Motor neuron (in vitro differentiated cells): ENCODE measurements around the gene GALNT5. TPM values are rescaled to one million over a fixed set of nuclear protein-coding genes. Genes with fewer than 3 reads are reported as not detected.
A peak's percentile ranks its signal among the peaks of the same experiment; 100 is the strongest.

Source experiments
- ATAC-seq, 8 experiments: fragments of 200-7000 bp; cut with Tn5 transposase; replicated peaks in 6 of 8; 2 replicates each; pipeline ENCODE4 v1.8.0; 2021; ENCODE audit warnings: mild to moderate bottlenecking in 8 of 8, moderate library complexity in 8 of 8
- H3K27ac ChIP-seq, 2 donors: fragments of 250-450 bp; sonication (Bioruptor Pico); 2 replicates each; pipeline ENCODE4 v1.9.0; 2021; ENCODE audit warnings: antibody characterized with exemption in 2 of 2, mild to moderate bottlenecking in 2 of 2, moderate library complexity in 1 of 2
- H3K4me1 ChIP-seq, 2 donors: fragments of 250-450 bp; sonication (Bioruptor Pico); replicated peaks in 1 of 2; 2 replicates each; pipeline ENCODE4 v1.6.1; 2021; ENCODE audit warnings: antibody characterized with exemption in 2 of 2, mild to moderate bottlenecking in 2 of 2, moderate library complexity in 1 of 2
- H3K4me3 ChIP-seq, 5 donors: fragments of 250-450 bp; sonication (Bioruptor Pico); 2 replicates each; pipeline ENCODE4 v1.9.0; 2021; ENCODE audit warnings: antibody characterized with exemption in 5 of 5, mild to moderate bottlenecking in 5 of 5, moderate library complexity in 4 of 5
- WGBS, 10 experiments: fragments of 450-650 bp; shearing (Covaris generic); methylation state at CpG; one replicate each; pipeline ENCODE4 v1.0.0; 2022; 5-methylcytosine and 5-hydroxymethylcytosine counted together
- in situ Hi-C, 9 experiments: fragments of 400-800 bp; cut with MboI; loops; one replicate each; pipeline ENCODE4 v1.15.0; 2021; ENCODE audit warnings: low sequenced_read_pairs in 9 of 9, low pct_unique_long_range_greater_than_20kb in 2 of 9; ENCODE audit not compliant: unreplicated experiment in 9 of 9
- total RNA-seq, 8 experiments: library from RNA; unstranded; fragments of 300-600 nt; gene quantifications; 2 replicates each; pipeline versions ENCODE4 v1.2.3 to v1.2.4, GENCODE V29; 2022

GALNT5 gene
- total RNA-seq, 8 experiments from 2014 or later: 0.04 to 11.0 (median 0.35) TPM; not detected in 1

DNA sequence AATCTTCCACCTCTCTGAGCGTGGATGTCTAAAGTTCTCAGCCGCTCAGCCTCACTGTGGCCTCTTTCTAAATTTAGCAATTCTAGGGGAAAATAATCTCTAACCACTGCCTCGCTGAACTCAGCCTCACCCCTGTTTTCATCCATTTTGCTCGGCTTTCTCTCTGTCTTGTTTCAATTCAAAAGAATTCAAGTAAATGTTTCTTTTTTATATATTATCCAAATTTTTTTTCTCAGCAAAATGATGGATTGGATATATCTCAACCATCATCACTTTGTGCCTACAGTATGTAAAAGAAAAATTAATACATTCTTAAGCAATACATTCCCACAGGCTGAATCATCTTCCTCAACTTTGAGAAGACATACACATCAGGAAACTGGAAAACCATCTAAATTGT, 24.0 kb upstream of the GALNT5 start:
- ATAC-seq: peak in 2 of 8 experiments; percentile 21 to 62
- Histone ChIP-seq H3K27ac (no peak overlapping the region), H3K4me1 (peaks cover 0 to 3% of the 10 kb centered on the region in 2 donors), H3K4me3 (no peak overlapping the region)
- in situ Hi-C loops: no loop called here
- WGBS, 10 experiments: 44 to 98% (median 92%) methylated on average over 3 to 4 of the region's 4 CpGs

DNA sequence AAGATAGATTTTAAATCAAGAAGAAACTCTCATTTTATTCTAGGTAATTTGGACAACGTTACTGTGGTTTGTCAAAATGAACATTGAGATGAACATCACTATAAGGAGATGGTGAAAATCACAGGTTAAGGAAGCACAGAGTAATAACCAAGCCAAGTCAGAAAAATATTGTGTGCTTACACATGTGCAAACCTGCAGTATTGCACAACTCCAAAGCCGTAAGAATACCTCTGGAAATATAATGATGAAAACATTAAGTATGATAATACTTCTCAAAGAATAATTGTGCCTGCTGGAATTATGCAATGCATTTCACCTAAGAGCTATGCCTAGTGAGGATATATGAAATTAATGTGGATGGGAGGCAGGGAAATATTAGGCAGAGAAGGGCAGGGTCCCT, 21.1 kb upstream of the GALNT5 start:
- 70 to 100% (median 94%) methylated on average over 1 to 2 of the region's 2 CpGs; no CpG with 5 or more reads in 1 of the 10 experiments for WGBS, 10 experiments
- no peak for ATAC-seq
- H3K4me3 ChIP-seq: no peak overlapping the region
- H3K27ac ChIP-seq: no peak overlapping the region
- H3K4me1 ChIP-seq: peaks cover 0 to 3% of the 10 kb centered on the region in 2 donors
- in situ Hi-C loops: no loop called here

DNA sequence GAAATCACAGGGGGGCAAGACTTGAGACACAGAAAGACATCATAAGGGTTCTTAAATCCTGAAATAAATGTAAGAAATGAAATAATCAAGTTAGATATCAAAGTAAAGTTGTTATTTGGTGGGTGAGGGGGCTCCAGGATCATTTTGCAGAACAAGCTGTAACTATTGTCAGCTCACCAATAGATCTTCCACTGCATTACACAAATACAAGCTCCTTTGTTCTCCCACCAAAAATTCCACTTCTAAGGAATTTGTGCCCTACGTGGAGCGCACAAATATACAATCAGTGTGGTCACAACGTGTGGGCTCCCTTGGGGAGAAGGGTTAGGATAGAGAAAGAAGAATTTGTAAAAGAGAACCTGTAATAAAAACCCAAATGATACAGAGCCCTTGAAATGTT, 19.2 kb upstream of the GALNT5 start:
- WGBS, 10 experiments: 20 to 100% (median 57%) methylated on average over 1 to 3 of the region's 3 CpGs; no CpG with 5 or more reads in 2 of the 10 experiments
- Histone ChIP-seq H3K4me1 (peaks cover 0 to 3% of the 10 kb centered on the region in 2 donors), H3K4me3 (no peak overlapping the region), H3K27ac (no peak overlapping the region)
- ATAC-seq: no peak
- in situ Hi-C loops: no loop called here

DNA sequence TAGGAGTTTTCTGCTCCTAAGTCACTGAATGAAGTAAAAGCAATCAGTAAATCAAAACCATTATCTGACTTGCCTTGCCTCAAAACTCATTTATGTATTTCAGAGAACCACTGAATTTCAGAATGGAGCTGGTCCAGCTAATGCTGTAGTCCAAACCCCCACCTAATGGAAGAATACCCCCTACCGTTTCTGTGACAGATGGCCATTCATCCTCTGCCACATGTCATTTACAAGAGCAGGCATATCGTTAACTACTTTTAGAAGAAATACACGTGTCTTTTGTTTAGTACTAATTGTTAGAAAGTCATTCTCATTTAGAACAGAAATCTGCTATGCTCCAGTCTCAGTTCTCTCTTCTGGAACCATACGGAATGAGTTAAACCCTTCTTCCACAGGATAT, 12.8 kb upstream of the GALNT5 start:
- Histone ChIP-seq H3K4me1 (peaks cover 6 to 12% of the 10 kb centered on the region in 2 donors), H3K27ac (no peak overlapping the region), H3K4me3 (no peak overlapping the region)
- 10 to 62% (median 40%) methylated on average over 1 to 4 of the region's 4 CpGs for WGBS, 10 experiments
- ATAC-seq: peak in 1 of 8 experiments; percentile 28
- in situ Hi-C loops: no loop called here

DNA sequence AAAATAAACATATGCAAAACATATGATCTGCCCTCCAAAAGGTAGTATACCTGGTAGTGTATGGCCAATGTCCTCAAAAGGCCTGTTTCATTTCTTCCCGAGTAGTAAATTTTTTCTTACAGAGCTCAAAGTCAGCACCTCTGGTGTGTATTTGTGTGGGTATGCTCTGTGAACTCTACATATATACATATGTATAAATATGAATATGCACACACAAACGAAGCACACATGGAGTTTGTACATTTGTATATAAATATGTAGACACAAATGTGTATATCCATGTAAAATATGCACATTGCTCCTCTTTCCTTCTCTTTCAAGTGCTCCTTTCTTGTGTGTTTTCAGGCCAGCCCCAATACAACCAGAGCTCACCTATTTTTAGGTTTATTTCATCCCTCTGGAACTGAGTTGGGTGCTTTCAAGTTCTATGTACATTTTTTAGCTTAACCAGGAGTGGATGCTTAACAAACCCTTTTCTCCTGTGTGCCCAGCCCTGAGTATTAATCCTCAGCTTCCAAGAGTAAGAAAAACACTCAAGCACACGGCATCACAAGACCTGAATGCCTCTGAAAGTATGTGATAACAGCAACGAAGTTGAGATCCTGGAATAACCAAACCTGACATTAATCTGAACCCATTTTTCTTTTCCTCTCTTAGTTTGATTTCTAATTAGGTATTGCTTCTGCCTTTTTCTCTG, 12.2 kb upstream of the GALNT5 start:
- in situ Hi-C loops: no loop called here
- no peak overlapping the region for H3K27ac ChIP-seq
- peak in 3 of 8 experiments; percentile 12 to 96 (median 18) for ATAC-seq
- H3K4me3 ChIP-seq: no peak overlapping the region
- peaks cover 6 to 12% of the 10 kb centered on the region in 2 donors for H3K4me1 ChIP-seq
- 13 to 80% (median 66%) methylated on average over 1 to 4 of the region's 4 CpGs for WGBS, 10 experiments

DNA sequence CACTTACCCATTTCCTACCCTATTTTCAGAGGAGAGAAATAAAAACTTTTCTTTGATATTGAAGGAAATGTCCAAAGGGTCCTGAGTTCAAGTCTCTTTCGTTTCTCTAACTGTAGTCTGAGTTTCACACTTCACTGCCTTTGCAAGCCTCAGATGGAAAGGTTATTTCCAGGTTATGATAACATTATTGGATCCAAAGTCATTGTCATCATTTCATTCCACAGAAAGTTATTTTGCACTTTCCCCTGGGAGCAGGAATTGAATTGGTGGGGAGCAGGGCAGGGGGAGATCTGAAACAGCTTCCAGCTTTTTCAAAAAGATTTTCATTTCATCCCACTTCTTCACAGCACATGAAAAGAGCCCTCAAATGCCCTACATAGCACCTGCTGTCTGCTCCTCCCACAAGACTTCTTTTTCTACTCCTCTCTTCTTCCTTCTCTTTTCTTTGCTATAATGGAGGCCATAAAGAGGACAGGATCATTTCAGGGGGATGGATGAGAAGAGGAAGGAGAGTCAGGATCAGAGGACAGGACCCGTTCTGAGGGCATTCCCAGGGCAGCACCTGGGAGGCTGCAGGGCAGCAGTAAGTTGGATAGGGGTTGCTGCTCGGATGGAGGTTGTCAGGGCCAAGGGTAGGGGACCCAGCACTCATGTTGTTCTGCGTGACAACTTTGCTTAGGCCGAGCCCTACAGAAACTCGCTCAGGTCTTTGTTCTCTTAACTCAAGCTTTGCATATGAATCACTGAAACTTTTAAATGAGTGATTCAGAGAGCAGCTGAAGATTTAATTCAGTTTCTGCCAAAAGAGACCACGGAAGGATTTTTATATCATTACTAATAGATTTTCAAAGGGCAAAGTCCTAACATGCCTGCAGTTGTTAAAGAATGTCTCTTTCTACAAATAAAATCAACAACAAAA, 11.4 kb upstream of the GALNT5 start:
- in situ Hi-C loops: no loop called here
- H3K27ac ChIP-seq: no peak overlapping the region
- no peak overlapping the region for H3K4me3 ChIP-seq
- peak in 7 of 8 experiments; percentile 55 to 87 (median 74) for ATAC-seq
- H3K4me1 ChIP-seq: peaks cover 6 to 12% of the 10 kb centered on the region in 2 donors
- 16 to 75% (median 24%) methylated on average over 1 to 6 of the region's 7 CpGs; no CpG with 5 or more reads in 1 of the 10 experiments for WGBS, 10 experiments

DNA sequence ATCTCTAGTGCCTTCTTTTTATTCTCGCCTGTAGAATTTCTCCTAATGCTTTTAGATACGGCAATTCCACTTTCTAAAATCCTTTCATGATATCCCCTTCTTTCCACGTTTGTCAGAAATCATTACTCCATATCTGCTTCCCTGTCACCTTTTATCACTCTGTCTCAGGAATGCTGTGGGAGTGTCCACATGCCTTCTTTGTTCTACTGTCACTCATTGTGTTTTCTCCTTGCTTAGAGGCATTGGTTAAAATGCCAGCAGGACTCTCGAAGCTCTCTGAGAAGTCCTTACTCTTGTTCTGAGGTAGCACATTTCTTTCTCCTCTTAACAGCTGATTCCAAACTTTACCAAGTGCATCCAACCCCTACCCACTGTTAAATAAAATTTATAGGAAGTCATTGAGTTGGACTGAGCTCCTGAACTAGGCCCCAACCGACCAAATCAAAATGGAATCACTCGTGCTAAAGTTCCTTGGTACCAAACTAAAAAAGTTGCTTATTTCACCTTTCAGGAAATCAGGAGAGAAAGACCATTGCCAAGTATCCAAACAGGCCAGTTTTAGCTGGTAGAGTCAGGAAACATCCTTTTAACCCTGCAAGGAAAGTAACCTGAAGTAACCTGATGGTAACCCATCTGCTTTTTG, 10.6 kb upstream of the GALNT5 start:
- WGBS, 10 experiments: 20 to 81% (median 48%) methylated on average over 2 to 6 of the region's 6 CpGs
- Histone ChIP-seq H3K4me1 (peaks cover 6 to 12% of the 10 kb centered on the region in 2 donors), H3K4me3 (no peak overlapping the region), H3K27ac (no peak overlapping the region)
- in situ Hi-C loops: no loop called here
- peak in 7 of 8 experiments; percentile 19 to 58 (median 45) for ATAC-seq

DNA sequence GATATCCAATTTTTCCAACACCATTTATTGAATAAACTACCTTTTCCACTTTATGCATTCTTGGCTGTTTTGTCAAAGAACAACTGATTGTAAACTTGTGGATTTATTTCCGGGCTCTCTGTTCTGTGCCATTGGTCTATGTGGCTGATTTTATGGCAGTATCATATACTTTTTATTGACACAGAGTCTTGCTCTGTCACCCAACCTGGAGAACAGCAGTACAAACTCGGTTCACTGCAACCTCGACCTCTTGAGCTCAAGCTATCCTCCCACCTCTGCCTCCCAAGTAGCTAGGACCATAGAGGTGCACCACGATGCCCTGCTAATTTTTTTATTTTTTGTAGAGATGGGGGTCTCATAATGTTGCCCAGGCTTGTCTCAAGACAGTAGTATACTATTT, 6.7 kb upstream of the GALNT5 start:
- H3K27ac ChIP-seq: no peak overlapping the region

DNA sequence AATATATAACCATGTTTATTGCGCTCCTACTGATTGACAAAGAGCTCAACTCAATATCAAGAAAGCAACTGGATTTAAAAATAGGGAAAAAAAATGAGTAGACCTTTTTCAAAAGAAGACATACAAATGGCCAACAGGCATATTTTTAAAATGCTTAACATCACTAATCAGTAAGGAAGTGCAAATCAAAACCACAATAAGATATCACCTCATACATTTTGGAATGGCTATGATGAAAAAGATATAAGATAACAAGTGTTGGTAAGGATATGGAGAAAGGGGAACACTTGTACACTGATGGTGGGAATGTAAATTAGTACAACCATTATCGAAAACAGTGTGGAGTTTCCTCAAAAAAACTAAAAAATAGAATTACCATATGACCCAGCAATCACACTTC, 5.6 kb upstream of the GALNT5 start:
- in situ Hi-C loops: no loop called here

More for the DNA sequence above, 6.7 kb upstream of the GALNT5 start:
- ATAC-seq: no peak
- Histone ChIP-seq H3K4me1 (peaks cover 6 to 10% of the 10 kb centered on the region in 2 donors), H3K4me3 (no peak overlapping the region)
- in situ Hi-C loops: no loop called here
- 60 to 100% (median 92%) methylated on average over 1 to 4 of the region's 4 CpGs; no CpG with 5 or more reads in 1 of the 10 experiments for WGBS, 10 experiments

DNA sequence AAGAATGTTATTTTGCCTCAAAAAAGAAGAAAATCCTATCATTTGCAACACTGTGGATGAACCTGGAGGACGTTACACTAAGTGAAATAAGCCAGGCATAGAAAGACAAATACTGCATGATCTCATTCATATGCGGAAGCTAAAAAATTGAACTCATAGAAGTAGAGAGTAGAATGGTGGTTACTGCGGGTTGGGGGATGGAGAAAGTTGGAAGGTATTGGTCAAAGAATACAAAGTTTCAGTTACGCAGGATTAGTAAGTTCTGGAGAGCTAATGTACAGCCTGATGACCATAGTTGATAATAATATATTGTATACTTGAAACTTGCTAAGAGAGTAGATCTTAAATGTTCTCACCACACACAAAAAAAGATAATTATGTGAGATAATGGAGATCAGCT, 5.0 kb upstream of the GALNT5 start:
- 79 to 100% (median 90%) methylated on average over 2 to 4 of the region's 4 CpGs; no CpG with 5 or more reads in 1 of the 10 experiments for WGBS, 10 experiments
- in situ Hi-C loops: no loop called here
- no peak for ATAC-seq
- H3K4me3 ChIP-seq: no peak overlapping the region
- H3K4me1 ChIP-seq: peaks cover 0 to 3% of the 10 kb centered on the region in 2 donors
- no peak overlapping the region for H3K27ac ChIP-seq

More for the DNA sequence above, 5.6 kb upstream of the GALNT5 start:
- Histone ChIP-seq H3K4me1 (peaks cover 2 to 3% of the 10 kb centered on the region in 2 donors), H3K27ac (no peak overlapping the region), H3K4me3 (no peak overlapping the region)
- 66 to 100% (median 90%) methylated on average over 1 to 2 of the region's 2 CpGs; no CpG with 5 or more reads in 1 of the 10 experiments for WGBS, 10 experiments
- ATAC-seq: no peak

DNA sequence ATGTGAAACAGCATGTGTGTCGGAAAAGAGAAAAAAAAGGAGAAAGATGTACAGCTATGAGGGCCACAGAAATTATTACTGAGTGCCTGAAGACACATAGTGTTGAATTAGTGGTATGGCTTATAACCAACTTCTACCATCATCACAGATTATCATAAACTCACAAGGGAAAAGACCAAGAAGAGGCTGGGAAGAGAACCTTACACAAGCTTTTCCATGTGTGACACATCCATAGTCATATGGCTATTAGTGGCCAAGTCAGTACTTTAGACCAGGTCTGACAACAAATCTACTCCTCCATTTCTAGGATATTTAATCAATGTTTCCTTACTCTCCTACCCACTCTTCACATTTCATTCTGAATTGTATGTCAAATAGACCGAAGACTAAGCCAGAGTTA, 3.5 kb upstream of the GALNT5 start:
- no peak for ATAC-seq
- 57 to 100% (median 87%) methylated on average over 1 to 2 of the region's 2 CpGs for WGBS, 10 experiments
- Histone ChIP-seq H3K4me1 (peaks cover 0 to 3% of the 10 kb centered on the region in 2 donors), H3K27ac (no peak overlapping the region), H3K4me3 (no peak overlapping the region)
- in situ Hi-C loops: no loop called here

DNA sequence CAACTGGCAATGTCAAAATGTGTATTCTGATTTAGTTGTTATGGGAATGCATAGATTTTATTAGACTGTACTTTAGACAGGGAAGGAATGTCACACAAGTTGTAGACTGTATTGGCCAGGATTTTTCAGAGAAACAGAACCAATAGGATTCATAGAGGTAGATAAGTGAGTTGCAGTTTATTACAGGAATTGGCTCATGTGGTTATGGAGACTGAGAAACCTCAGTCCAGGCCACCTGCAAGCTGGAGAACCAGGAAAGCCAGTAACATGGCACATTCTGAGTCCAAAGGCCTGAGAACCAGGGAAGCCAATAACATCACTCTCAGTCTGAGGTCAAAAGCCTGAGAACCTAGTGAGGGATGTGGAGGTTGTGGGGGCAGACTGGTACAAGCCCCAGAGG, 1.8 kb upstream of the GALNT5 start:
- no peak overlapping the region for H3K27ac ChIP-seq
- in situ Hi-C loops: no loop called here
- H3K4me3 ChIP-seq: no peak overlapping the region
- no peak for ATAC-seq
- peaks cover 0 to 3% of the 10 kb centered on the region in 2 donors for H3K4me1 ChIP-seq

DNA sequence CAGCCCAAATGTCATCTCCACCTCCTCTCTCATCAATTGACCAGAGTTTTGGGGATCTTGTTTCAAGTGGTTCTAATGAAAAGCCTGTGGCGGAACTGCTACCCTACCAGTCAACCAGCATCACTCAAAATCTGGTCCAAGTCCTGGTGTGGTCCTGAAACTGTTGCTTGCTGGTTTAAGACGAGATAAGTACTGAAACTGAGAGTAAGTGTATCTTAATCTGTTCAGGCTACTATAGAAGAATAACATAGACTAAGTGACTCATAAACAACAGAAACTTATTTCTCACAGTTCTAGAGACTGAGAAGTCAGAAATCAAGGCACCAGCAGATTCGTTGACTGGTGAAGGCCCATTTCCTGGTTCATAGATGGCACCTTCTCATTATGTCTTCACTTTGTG, 879 bp upstream of the GALNT5 start:
- in situ Hi-C loops: no loop called here
- no peak overlapping the region for H3K27ac ChIP-seq

More for the DNA sequence above, 879 bp upstream of the GALNT5 start:
- Histone ChIP-seq H3K4me1 (peaks cover 0 to 3% of the 10 kb centered on the region in 2 donors), H3K4me3 (no peak overlapping the region)
- 89 to 100% (median 100%) methylated on average over 1 to 2 of the region's 3 CpGs; no CpG with 5 or more reads in 1 of the 10 experiments for WGBS, 10 experiments
- no peak for ATAC-seq
